ENCODE data around the gene KCNH3. TPM values are rescaled to one million over a fixed set of nuclear protein-coding genes. Genes with fewer than 3 reads are reported as not detected.

KCNH3 gene
- total and polyA plus RNA-seq, 2 of the 8 experiments (the other 6 are each of a cell fraction or from before 2014, with no cell fraction given) = 0.24 to 0.50 TPM

DNA sequence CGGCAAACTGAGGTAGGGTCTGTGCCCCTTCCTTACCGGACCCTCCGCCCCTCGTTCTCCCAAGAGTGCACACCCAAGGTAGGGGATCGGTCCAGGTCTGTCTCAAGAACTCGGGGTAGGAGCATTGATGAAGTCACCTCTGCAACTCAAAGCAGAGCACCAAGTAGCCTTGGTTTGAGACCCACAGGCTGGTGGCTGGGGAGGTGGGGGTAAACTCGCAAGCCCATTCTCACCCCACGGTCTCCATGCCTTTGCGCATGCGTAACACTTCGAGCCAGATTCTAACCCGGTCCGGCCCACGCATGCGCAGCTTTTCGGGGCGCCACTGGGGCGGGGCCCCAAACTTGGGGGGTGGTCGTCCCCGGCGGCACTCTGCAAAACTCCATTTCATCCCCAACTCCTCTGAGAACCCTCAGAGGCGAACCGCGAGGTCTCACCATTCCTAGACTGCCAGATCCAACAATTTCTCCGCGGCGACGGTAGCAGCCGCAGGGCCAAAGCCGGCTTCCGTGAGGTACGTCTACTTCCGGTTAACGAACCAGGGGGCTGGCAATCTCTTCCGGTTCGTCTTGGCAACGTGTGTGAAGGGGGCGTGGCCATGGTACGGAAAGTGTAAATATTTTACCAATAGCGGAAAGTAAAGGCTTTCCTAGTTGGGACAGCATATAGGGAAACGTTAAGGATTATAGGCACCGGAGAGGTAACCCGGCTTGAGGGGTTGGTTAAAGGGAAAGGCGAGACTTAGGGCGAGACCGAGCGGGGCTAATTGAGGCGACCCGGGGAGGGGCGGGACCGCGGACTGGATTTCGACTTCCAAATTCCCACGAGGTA is 29.0 kb downstream of the KCNH3 start, which contains the start of gene MCRS1 (continued):
- TF ChIP-seq USF2 (IDR thresholded peaks at IDR 0.05; ENCODE audit: low read length) (no peak), KDM4A (IDR thresholded peaks at IDR 0.05; ENCODE audit: low read depth, low read length, severe bottlenecking) (peak; percentile 56), BCL11A (IDR thresholded peaks at IDR 0.05; ENCODE audit: low read depth in 2 of 2, low read length in 2 of 2) (no peak), EGR1 (IDR thresholded peaks at IDR 0.05; ENCODE audit: borderline replicate concordance, low read depth, low read length) (no peak), CREB1 (IDR thresholded peaks at IDR 0.05) (peak; percentile 70), BACH1 (IDR thresholded peaks at IDR 0.05; ENCODE audit: low read length) (no peak), BRCA1 (IDR thresholded peaks at IDR 0.05; ENCODE audit: low read depth, low read length) (no peak), SAP30 (IDR thresholded peaks at IDR 0.05; ENCODE audit: insufficient read depth, insufficient replicate concordance, low read length) (no peak), SP1 (IDR thresholded peaks at IDR 0.05; ENCODE audit: low read depth, low read length) (no peak), SUZ12 (IDR thresholded peaks at IDR 0.05; ENCODE audit: low read length) (no peak), FOSL1 (IDR thresholded peaks at IDR 0.05; ENCODE audit: insufficient read depth, low read depth, low read length) (no peak), TCF12 (IDR thresholded peaks at IDR 0.05; ENCODE audit: low read depth, low read length) (no peak)
- TF ChIP-seq, protein P1, sequence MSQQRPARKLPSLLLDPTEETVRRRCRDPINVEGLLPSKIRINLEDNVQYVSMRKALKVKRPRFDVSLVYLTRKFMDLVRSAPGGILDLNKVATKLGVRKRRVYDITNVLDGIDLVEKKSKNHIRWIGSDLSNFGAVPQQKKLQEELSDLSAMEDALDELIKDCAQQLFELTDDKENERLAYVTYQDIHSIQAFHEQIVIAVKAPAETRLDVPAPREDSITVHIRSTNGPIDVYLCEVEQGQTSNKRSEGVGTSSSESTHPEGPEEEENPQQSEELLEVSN (IDR thresholded peaks at IDR 0.05) = no peak; the same call in 1 of the 2 replicates

Measured in H1 (cell line).